Measurements from ENCODE around the gene BTBD19.
"Not testable (repeated sequence)": the region's sequence is repeated elsewhere in the genome, so short reads cannot be mapped to it uniquely, and the experiment has no call there.

The BTBD19 gene

GRCh38 chr1:44808063-44808937 is at the start of gene BTBD19:
Gene BTBD19, plus strand, starts transcription at chr1:44808523. Its CDS starts 298 bp downstream, at chr1:44808821.
- peak; percentile 72 for FAIRE-seq

GRCh38 chr1:44759077-44759476 is 49.2 kb upstream of the BTBD19 start:
- no peak for FAIRE-seq

GRCh38 chr1:44760876-44761275 is 47.4 kb upstream of the BTBD19 start:
- no peak for FAIRE-seq

- FAIRE-seq: not testable (repeated sequence)
Observed at GRCh38 chr1:44766421-44766820, 41.9 kb upstream of the BTBD19 start.

- peak; percentile 72 for FAIRE-seq
Observed at GRCh38 chr1:44775078-44775929, 33.0 kb upstream of the BTBD19 start, which contains the start of gene RPS8. Gene RPS8, plus strand, starts transcription at chr1:44775540. Its CDS starts 57 bp downstream, at chr1:44775597.

GRCh38 chr1:44775930-44776729 is 32.2 kb upstream of the BTBD19 start:
- FAIRE-seq: no peak

- FAIRE-seq: no peak
Observed at GRCh38 chr1:44776730-44777068, 31.6 kb upstream of the BTBD19 start.

GRCh38 chr1:44777547-44777946 is 30.8 kb upstream of the BTBD19 start:
- FAIRE-seq: no peak

GRCh38 chr1:44777969-44778635 is 30.2 kb upstream of the BTBD19 start:
- no peak for FAIRE-seq

- no peak for FAIRE-seq
Observed at GRCh38 chr1:44778705-44779576, 29.4 kb upstream of the BTBD19 start.

- FAIRE-seq: peak; percentile 46
Observed at GRCh38 chr1:44780583-44781121, 27.7 kb upstream of the BTBD19 start.

GRCh38 chr1:44783697-44784093 is 24.6 kb upstream of the BTBD19 start:
- FAIRE-seq: no peak

GRCh38 chr1:44784094-44785028 is 24.0 kb upstream of the BTBD19 start:
- no peak for FAIRE-seq

GRCh38 chr1:44785029-44785380 is 23.3 kb upstream of the BTBD19 start:
- FAIRE-seq: no peak

- FAIRE-seq: no peak
Observed at GRCh38 chr1:44785501-44786137, 22.7 kb upstream of the BTBD19 start.

GRCh38 chr1:44786138-44786840 is 22.0 kb upstream of the BTBD19 start:
- FAIRE-seq: no peak

- FAIRE-seq: no peak
Observed at GRCh38 chr1:44786841-44787426, 21.4 kb upstream of the BTBD19 start.

GRCh38 chr1:44787506-44787905 is 20.8 kb upstream of the BTBD19 start:
- no peak for FAIRE-seq

Measured in G401.6 (cell line).